Esophagus muscularis mucosa (tissue), 3 donors: ENCODE data around the gene PKHD1.

Source experiments
- EP300 ChIP-seq: sonication (generic); formaldehyde crosslinking; IDR thresholded peaks from one replicate; pipeline ENCODE4 v1.6.1; 2017; ENCODE audit warnings: antibody characterized with exemption
- POLR2AphosphoS5 ChIP-seq, 2 donors: sonication (generic); formaldehyde crosslinking; IDR thresholded peaks; one replicate each; pipeline ENCODE4 v1.6.1; 2017; ENCODE audit warnings: antibody characterized with exemption in 2 of 2

- TF ChIP-seq POLR2AphosphoS5 (IDR thresholded peaks at IDR 0.05) (no peak), EP300 (no peak)
Measured at GRCh38 chr6:51892339-51892738, 195.1 kb downstream of the PKHD1 start.
